ENCODE measurements around the gene HOXC6. TPM values are rescaled to one million over a fixed set of nuclear protein-coding genes. Genes with fewer than 3 reads are reported as not detected.

Gene HOXC6
- under 1 TPM in 1 of 4 donors, not detected in 3; 0.48 TPM for total RNA-seq

- Histone ChIP-seq H3K27ac (no peak within 1 kb of the TSS), H3K36me3 (no peaks in the 10 kb centered on the region), H3K4me3 (no peak within 1 kb of the TSS), H3K27me3 (peaks cover 100% of the 10 kb centered on the region), H3K4me1 (peaks cover 7 to 33% (median 16%) of the 10 kb centered on the region in 4 donors), H3K9me3 (peaks cover 0 to 2% of the 10 kb centered on the region in 2 donors)
- DNase-seq, result no peak
- 10 to 16% methylated on average over 18 to 36 of the region's 36 CpGs for WGBS, 2 donors (ENCODE audit: low coverage in 1 of 2)
- in situ Hi-C loops (cut with MboI; ENCODE audit: low pct_ligation_motif_present in 1 of 4, low pct_unique_long_range_greater_than_20kb in 1 of 4, low sequenced_read_pairs in 3 of 4), result loop anchor here in 2 of 4 donors (5.0 to 10.0 kb wide), 2 partner anchors 164 to 166 kb away; no protein-coding TSS in a partner anchor
- no peak for TF ChIP-seq POLR2A (IDR thresholded peaks at IDR 0.05)
- TF ChIP-seq EP300 (IDR thresholded peaks at IDR 0.05; ENCODE audit: low read depth), result no peak
- no peak for TF ChIP-seq POLR2AphosphoS5 (IDR thresholded peaks at IDR 0.05)
- TF ChIP-seq CTCF (IDR thresholded peaks at IDR 0.05), result no peak
- intact Hi-C loops (cut with DNase I; ENCODE audit: low total_unique reads), result no loop called here
Observed at GRCh38 chr12:54028314-54029201, at the start of gene HOXC6. Gene HOXC6, plus strand, starts transcription at chr12:54028440. Its CDS starts 82 bp downstream, at chr12:54028522.

DNA sequence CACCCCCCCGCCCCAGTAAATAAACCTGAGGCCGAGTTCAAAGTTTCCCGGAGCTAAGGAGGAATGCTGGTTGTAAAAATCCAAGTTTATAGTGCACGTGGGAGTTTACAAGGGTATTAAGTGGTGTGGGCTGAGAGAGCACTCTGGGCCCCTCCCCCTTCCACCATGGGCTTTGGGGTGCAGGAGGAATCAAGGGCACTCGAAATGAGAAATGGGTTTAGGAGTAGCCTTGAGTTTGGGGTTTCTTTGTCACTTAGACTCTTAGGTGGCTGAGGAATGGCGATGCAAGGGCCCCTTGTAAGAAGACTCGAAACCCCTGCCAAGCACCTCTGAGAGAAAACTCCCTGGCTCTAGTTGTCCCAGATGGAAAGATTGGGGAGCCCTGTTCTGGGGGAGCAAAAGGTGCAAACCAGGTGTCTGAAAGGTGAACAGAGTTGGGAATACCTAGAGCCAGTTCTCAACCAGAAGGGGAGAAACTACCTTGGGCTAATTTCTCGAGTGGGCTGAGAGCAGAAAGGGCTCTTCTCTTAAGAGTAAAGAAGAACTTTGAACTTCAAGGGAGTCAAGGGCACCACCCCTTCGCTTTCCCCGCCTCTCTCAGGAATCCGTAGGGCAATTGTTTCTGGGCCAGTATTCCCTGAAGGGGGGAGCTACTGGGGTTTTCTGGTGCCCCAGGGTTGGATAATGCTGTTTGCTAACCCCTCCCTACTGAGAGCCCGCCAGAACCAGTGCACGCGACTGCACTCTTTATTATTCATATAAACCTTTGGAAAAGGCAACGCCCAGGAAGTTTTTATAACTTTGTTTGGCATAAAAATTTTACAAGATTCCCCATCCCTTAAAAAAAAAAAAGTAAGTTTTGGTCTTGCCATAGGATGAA is 49.5 kb upstream of the HOXC6 start:
- Histone ChIP-seq H3K4me1 (peaks cover 0 to 32% (median 18%) of the 10 kb centered on the region in 4 donors), H3K27ac (no peak overlapping the region), H3K9me3 (peaks cover 0 to 5% of the 10 kb centered on the region in 2 donors), H3K36me3 (no peaks in the 10 kb centered on the region), H3K27me3 (peaks cover 100% of the 10 kb centered on the region), H3K4me3 (no peak overlapping the region)
- 11 to 23% methylated on average over 3 to 15 of the region's 15 CpGs for WGBS, 2 donors (ENCODE audit: low coverage in 1 of 2)
- in situ Hi-C loops (cut with MboI; ENCODE audit: low pct_ligation_motif_present in 1 of 4, low pct_unique_long_range_greater_than_20kb in 1 of 4, low sequenced_read_pairs in 3 of 4), result loop anchor here in 1 of 4 donors (25.0 kb wide), 1 partner anchor 191 kb away; no protein-coding TSS in a partner anchor
- intact Hi-C loops (cut with DNase I; ENCODE audit: low total_unique reads), result loop anchor here (1.0 kb wide), 1 partner anchor 42 kb away; no protein-coding TSS in a partner anchor
- no peak for TF ChIP-seq POLR2AphosphoS5 (IDR thresholded peaks at IDR 0.05)
- TF ChIP-seq EP300 (IDR thresholded peaks at IDR 0.05; ENCODE audit: low read depth), result no peak
- TF ChIP-seq POLR2A (IDR thresholded peaks at IDR 0.05), result no peak
- no peak for TF ChIP-seq CTCF (IDR thresholded peaks at IDR 0.05)
- DNase-seq, result peak; percentile 60

DNA sequence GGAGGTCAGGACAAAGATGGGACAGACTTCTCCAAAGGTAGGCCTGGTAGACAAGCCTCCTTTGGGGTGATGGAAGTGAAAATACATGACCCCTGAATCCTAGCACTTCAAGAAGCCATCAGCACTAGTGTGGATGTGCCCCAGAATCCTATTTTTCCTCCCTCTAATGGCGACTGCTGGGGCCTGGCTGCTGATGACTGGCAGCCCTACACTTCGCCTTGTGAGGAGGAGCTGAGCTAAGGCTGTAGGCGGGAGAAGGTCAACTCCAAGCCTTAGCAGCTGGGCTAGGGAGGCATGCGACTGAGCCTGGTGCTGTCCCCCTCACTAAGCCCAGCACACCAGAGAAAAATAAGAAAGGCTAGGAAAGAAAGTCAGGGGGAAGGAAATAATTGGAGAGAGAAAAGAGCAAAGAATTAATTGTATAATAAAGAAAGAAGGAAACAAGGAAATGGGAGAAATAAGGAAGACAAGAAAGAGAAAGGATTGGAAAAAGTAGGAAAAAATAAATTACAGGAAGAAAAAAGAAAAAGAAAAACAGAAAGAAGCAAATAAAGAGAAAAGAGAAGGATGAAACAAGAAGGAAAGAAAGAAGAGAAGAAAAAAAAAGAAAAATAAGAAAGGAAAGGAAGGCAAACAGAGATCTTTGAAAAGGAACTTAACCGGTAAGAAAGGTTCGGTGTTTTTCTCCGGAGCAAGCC is 48.0 kb upstream of the HOXC6 start:
- no peak for TF ChIP-seq POLR2AphosphoS5 (IDR thresholded peaks at IDR 0.05)
- in situ Hi-C loops (cut with MboI; ENCODE audit: low pct_ligation_motif_present in 1 of 4, low pct_unique_long_range_greater_than_20kb in 1 of 4, low sequenced_read_pairs in 3 of 4), result loop anchor here in 1 of 4 donors (25.0 kb wide), 1 partner anchor 193 kb away; no protein-coding TSS in a partner anchor

DNA sequence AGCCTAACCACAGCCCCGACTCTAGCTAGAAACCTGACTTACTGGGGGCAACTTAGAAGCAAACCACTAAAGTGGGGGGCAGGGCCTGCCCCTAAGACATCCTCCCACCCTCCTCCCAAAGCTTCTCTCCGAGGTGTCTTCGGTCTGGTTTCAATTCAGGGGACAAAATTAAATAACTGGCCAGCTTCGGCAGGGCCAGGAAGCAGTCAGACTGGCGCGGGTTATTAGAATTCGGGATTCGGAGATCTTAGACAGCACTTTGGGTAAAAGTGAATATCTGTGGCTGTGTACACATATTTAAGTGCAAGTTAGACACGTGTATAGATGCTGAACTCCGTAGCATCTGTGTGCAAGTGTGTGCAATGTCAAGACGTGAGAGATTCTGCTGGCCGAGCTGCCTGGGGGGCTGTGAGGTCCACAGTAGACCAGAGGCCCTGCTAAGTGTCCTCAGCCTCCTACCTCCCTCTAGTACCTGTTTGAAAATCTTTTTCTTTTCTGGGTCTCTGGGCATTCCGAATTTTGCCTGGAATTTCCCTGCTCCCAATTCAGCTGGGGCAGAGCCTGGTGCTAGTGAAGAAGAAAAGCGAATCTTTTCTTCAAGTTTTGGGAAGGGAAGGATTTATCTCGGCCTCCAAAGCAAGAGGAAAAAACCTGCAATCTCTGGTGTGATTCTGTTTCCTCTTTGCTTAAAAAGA is 47.3 kb upstream of the HOXC6 start:
- TF ChIP-seq POLR2AphosphoS5 (IDR thresholded peaks at IDR 0.05), result no peak
- no peak for TF ChIP-seq POLR2A (IDR thresholded peaks at IDR 0.05)
- TF ChIP-seq EP300 (IDR thresholded peaks at IDR 0.05; ENCODE audit: low read depth), result no peak
- no peak for TF ChIP-seq CTCF (IDR thresholded peaks at IDR 0.05)
- H3K4me1 ChIP-seq, result peaks cover 6 to 26% (median 11%) of the 10 kb centered on the region in 4 donors

More for the DNA sequence above, 48.0 kb upstream of the HOXC6 start:
- no peak overlapping the region for H3K4me3 ChIP-seq
- H3K4me1 ChIP-seq, result peaks cover 0 to 24% (median 8%) of the 10 kb centered on the region in 4 donors
- H3K9me3 ChIP-seq, result peaks cover 0 to 5% of the 10 kb centered on the region in 2 donors
- intact Hi-C loops (cut with DNase I; ENCODE audit: low total_unique reads), result no loop called here
- H3K27me3 ChIP-seq, result peaks cover 100% of the 10 kb centered on the region
- DNase-seq, result no peak
- whole genome bisulfite sequencing, 2 donors (ENCODE audit: low coverage in 1 of 2), result 65% methylated on average over 7 of the region's 7 CpGs; no CpG with 5 or more reads in 1 of the 2 donors
- no peak overlapping the region for H3K27ac ChIP-seq
- H3K36me3 ChIP-seq, result no peaks in the 10 kb centered on the region

More for the DNA sequence above, 47.3 kb upstream of the HOXC6 start:
- no peak overlapping the region for H3K27ac ChIP-seq
- no peaks in the 10 kb centered on the region for H3K36me3 ChIP-seq
- H3K9me3 ChIP-seq, result peaks cover 0 to 5% of the 10 kb centered on the region in 2 donors
- 54 to 76% methylated on average over 2 to 15 of the region's 15 CpGs for WGBS, 2 donors (ENCODE audit: low coverage in 1 of 2)
- no peak for DNase-seq
- intact Hi-C loops (cut with DNase I; ENCODE audit: low total_unique reads), result no loop called here
- no peak overlapping the region for H3K4me3 ChIP-seq
- H3K27me3 ChIP-seq, result peaks cover 100% of the 10 kb centered on the region
- in situ Hi-C loops (cut with MboI; ENCODE audit: low pct_ligation_motif_present in 1 of 4, low pct_unique_long_range_greater_than_20kb in 1 of 4, low sequenced_read_pairs in 3 of 4), result loop anchor here in 1 of 4 donors (25.0 kb wide), 1 partner anchor 194 kb away; no protein-coding TSS in a partner anchor
